Vagina (tissue), 2 donors: ENCODE data around the gene APBA3. TPM values are rescaled to one million over a fixed set of nuclear protein-coding genes. Genes with fewer than 3 reads are reported as not detected.

Experiments used
- DNase-seq, 2 donors: peaks; one replicate each; pipeline ENCODE4 v3.0.0-alpha.2; 2017; ENCODE audit errors: extremely low spot score in 2 of 2
- H3K27ac ChIP-seq: fragments of 200-600 bp; sonication (generic); one replicate; pipeline ENCODE4 v1.5.1; 2019
- H3K27me3 ChIP-seq: fragments of 200-600 bp; sonication (generic); one replicate; pipeline ENCODE4 v1.5.1; 2019
- H3K36me3 ChIP-seq, 2 donors: fragments of 200-600 bp; sonication (generic); one replicate each; pipeline ENCODE4 v1.5.1; 2017 to 2019
- H3K4me1 ChIP-seq: fragments of 200-600 bp; sonication (generic); one replicate; pipeline ENCODE4 v1.5.1; 2019
- H3K4me3 ChIP-seq, 2 donors: fragments of 200-600 bp; sonication (generic); 1 replicate in 1 of 2; 2 replicates in 1 of 2; pipeline ENCODE4 v1.5.1; 2016 to 2019
- H3K9me3 ChIP-seq: fragments of 200-600 bp; sonication (generic); one replicate; pipeline ENCODE4 v1.5.1; 2019
- CTCF ChIP-seq, 3 experiments: fragments of 450-650 bp in 2 of 3; fragments of 200-600 bp in 1 of 3; sonication (generic) in 1 of 3; IDR thresholded peaks; one replicate each; pipeline ENCODE4 v1.5.1; 2017 to 2019; ENCODE audit warnings: antibody characterized with exemption in 3 of 3, mild to moderate bottlenecking in 2 of 3, moderate library complexity in 2 of 3
- POLR2A ChIP-seq, 2 donors: fragments of 450-650 bp; IDR thresholded peaks; one replicate each; pipeline ENCODE4 v1.6.1; 2017; ENCODE audit warnings: antibody characterized with exemption in 2 of 2, mild to moderate bottlenecking in 2 of 2, moderate library complexity in 2 of 2
- POLR2AphosphoS5 ChIP-seq, 2 donors: sonication (generic); formaldehyde crosslinking; IDR thresholded peaks; one replicate each; pipeline ENCODE4 v1.9.0; 2017; ENCODE audit warnings: antibody characterized with exemption in 2 of 2, mild to moderate bottlenecking in 2 of 2, low read depth in 1 of 2; ENCODE audit not compliant: insufficient read depth in 1 of 2
- intact Hi-C: fragments of 100-400 bp; cut with DNase I; formaldehyde crosslinking; loops from one replicate; pipeline ENCODE4 v1.15.1; 2023
- total RNA-seq: library from RNA; depleted of rRNA; stranded (reverse); fragments of >200 nt; gene quantifications from one replicate; pipeline ENCODE4 v1.2.3, GENCODE V29; 2016

Gene APBA3
- total RNA-seq, 1 donor from 2014 or later = 46.2 TPM

- TF ChIP-seq CTCF (IDR thresholded peaks at IDR 0.05) = no peak
- no peak for TF ChIP-seq POLR2A (IDR thresholded peaks at IDR 0.05)
- TF ChIP-seq POLR2AphosphoS5 (IDR thresholded peaks at IDR 0.05; ENCODE audit: insufficient read depth in 1 of 2, low read depth in 1 of 2) = no peak
- no peak overlapping the region for H3K4me3 ChIP-seq
- no peak overlapping the region for H3K27ac ChIP-seq
- intact Hi-C loops = no loop called here
- H3K4me1 ChIP-seq = no peaks in the 10 kb centered on the region
- DNase-seq = no peak
- peaks cover 0 to 28% of the 10 kb centered on the region in 2 donors for H3K36me3 ChIP-seq
- no peaks in the 10 kb centered on the region for H3K9me3 ChIP-seq
- H3K27me3 ChIP-seq = no peaks in the 10 kb centered on the region
Measured at GRCh38 chr19:3770136-3770999, 8.9 kb upstream of the APBA3 start.

GRCh38 chr19:3769494-3769893 is 8.0 kb upstream of the APBA3 start:
- intact Hi-C loops = no loop called here
- TF ChIP-seq POLR2A (IDR thresholded peaks at IDR 0.05) (no peak), CTCF (IDR thresholded peaks at IDR 0.05) (no peak), POLR2AphosphoS5 (IDR thresholded peaks at IDR 0.05; ENCODE audit: insufficient read depth in 1 of 2, low read depth in 1 of 2) (no peak)
- Histone ChIP-seq H3K27ac (no peak overlapping the region), H3K27me3 (no peaks in the 10 kb centered on the region), H3K36me3 (peaks cover 0 to 33% of the 10 kb centered on the region in 2 donors), H3K9me3 (no peaks in the 10 kb centered on the region), H3K4me1 (no peaks in the 10 kb centered on the region), H3K4me3 (no peak overlapping the region)
- no peak for DNase-seq

GRCh38 chr19:3768748-3769099 is 7.2 kb upstream of the APBA3 start:
- no peak overlapping the region for H3K27ac ChIP-seq
- no peak for DNase-seq
- TF ChIP-seq CTCF (IDR thresholded peaks at IDR 0.05) (no peak), POLR2A (IDR thresholded peaks at IDR 0.05) (no peak), POLR2AphosphoS5 (IDR thresholded peaks at IDR 0.05; ENCODE audit: insufficient read depth in 1 of 2, low read depth in 1 of 2) (no peak)
- intact Hi-C loops = no loop called here
- no peaks in the 10 kb centered on the region for H3K9me3 ChIP-seq
- no peak overlapping the region for H3K4me3 ChIP-seq
- H3K4me1 ChIP-seq = peaks cover 4% of the 10 kb centered on the region
- H3K27me3 ChIP-seq = no peaks in the 10 kb centered on the region
- peaks cover 0 to 33% of the 10 kb centered on the region in 2 donors for H3K36me3 ChIP-seq

GRCh38 chr19:3768015-3768747 is 6.7 kb upstream of the APBA3 start:
- intact Hi-C loops = no loop called here
- H3K36me3 ChIP-seq = peaks cover 0 to 33% of the 10 kb centered on the region in 2 donors

More at GRCh38 chr19:3768015-3768747, 6.7 kb upstream of the APBA3 start:
- Histone ChIP-seq H3K4me3 (no peak overlapping the region), H3K4me1 (peaks cover 10% of the 10 kb centered on the region), H3K27me3 (no peaks in the 10 kb centered on the region), H3K27ac (no peak overlapping the region), H3K9me3 (no peaks in the 10 kb centered on the region)
- TF ChIP-seq POLR2A (IDR thresholded peaks at IDR 0.05) = no peak
- TF ChIP-seq CTCF (IDR thresholded peaks at IDR 0.05) = no peak
- TF ChIP-seq POLR2AphosphoS5 (IDR thresholded peaks at IDR 0.05; ENCODE audit: insufficient read depth in 1 of 2, low read depth in 1 of 2) = no peak
- DNase-seq = no peak
